Peyer's patch (tissue), 4 donors: ENCODE results near the gene DIS3L2.

Source experiments
- CTCF ChIP-seq, 6 experiments: fragments of 450-650 bp in 4 of 6; fragments of 200-600 bp in 2 of 6; sonication (generic) in 1 of 6; IDR thresholded peaks; one replicate each; pipeline ENCODE4 v1.5.1; 2017 to 2019; ENCODE audit warnings: antibody characterized with exemption in 6 of 6, mild to moderate bottlenecking in 3 of 6, moderate library complexity in 1 of 6
- POLR2A ChIP-seq, 2 donors: fragments of 450-650 bp; IDR thresholded peaks; one replicate each; pipeline ENCODE4 v1.5.1; 2017; ENCODE audit warnings: antibody characterized with exemption in 2 of 2, mild to moderate bottlenecking in 2 of 2, moderate library complexity in 2 of 2

DNA sequence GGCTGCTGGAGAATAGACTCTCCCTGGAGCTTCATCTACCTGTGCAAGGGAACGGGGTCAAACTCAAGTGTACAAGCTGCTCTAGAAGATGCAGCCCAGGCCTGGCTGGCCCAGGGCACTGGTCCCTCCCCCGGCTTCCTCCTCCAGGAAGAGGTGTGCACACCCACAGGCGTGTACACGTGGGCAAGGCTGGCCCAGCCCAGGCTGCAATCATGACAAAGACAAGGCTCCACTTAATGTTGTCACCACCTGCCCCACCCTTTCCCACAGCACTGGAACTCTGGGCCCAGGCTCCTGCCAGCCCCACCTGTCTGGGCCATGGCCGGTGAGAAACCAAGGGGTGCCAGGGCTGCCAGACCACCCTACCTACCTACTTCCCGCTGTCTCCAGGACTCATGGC lies 387.4 kb downstream of the DIS3L2 start:
- no peak for TF ChIP-seq CTCF (IDR thresholded peaks at IDR 0.05)
- no peak for TF ChIP-seq POLR2A (IDR thresholded peaks at IDR 0.05)
